SK-N-SH (cell line): ENCODE results near the gene TXNRD1.

Experiments used
- EP300 ChIP-seq, 2 experiments: IDR thresholded peaks; 2 replicates each; pipeline versions ENCODE4 v1.4.0 to v1.6.1; 2012; ENCODE audit warnings: borderline replicate concordance in 1 of 2, low read depth in 1 of 2, low read length in 1 of 2
- GABPA ChIP-seq: IDR thresholded peaks from 2 replicates; pipeline ENCODE4 v1.4.0; 2012; ENCODE audit warnings: low read depth, mild to moderate bottlenecking
- JUND ChIP-seq: IDR thresholded peaks from 2 replicates; pipeline ENCODE4 v1.4.0; 2012
- MXI1 ChIP-seq: IDR thresholded peaks from 2 replicates; pipeline ENCODE4 v1.6.1; 2012; ENCODE audit warnings: mild to moderate bottlenecking, low read depth, low read length, improper control_type of control experiment
- POLR2AphosphoS5 ChIP-seq: IDR thresholded peaks from 2 replicates; pipeline ENCODE4 v1.6.1; 2012; ENCODE audit warnings: low read depth, low read length
- RAD21 ChIP-seq: IDR thresholded peaks from 2 replicates; pipeline ENCODE4 v1.6.1; 2012; ENCODE audit warnings: mild to moderate bottlenecking, low read length
- RCOR1 ChIP-seq: fragments of 150-350 bp; IDR thresholded peaks from 2 replicates; pipeline ENCODE4 v1.6.1; 2017; ENCODE audit warnings: antibody characterized with exemption, low read length
- TAF1 ChIP-seq: IDR thresholded peaks from 2 replicates; pipeline ENCODE4 v1.6.1; 2012; ENCODE audit warnings: low read depth, mild to moderate bottlenecking, low read length, moderate library complexity, borderline replicate concordance
- TEAD4 ChIP-seq: IDR thresholded peaks from 2 replicates; pipeline ENCODE4 v1.4.0; 2012; ENCODE audit warnings: mild to moderate bottlenecking, borderline replicate concordance; ENCODE audit not compliant: insufficient read depth
- TF ChIP-seq, protein P1 (sequence below): IDR thresholded peaks from 2 replicates; pipeline ENCODE4 v1.4.0; 2012; ENCODE audit warnings: low read depth
- TF ChIP-seq, protein P2 (sequence below): fragments of 200-600 bp; sonication (generic); IDR thresholded peaks from 2 replicates; pipeline ENCODE4 v1.6.1; 2017; ENCODE audit warnings: antibody characterized with exemption, mild to moderate bottlenecking, moderate library complexity

DNA sequence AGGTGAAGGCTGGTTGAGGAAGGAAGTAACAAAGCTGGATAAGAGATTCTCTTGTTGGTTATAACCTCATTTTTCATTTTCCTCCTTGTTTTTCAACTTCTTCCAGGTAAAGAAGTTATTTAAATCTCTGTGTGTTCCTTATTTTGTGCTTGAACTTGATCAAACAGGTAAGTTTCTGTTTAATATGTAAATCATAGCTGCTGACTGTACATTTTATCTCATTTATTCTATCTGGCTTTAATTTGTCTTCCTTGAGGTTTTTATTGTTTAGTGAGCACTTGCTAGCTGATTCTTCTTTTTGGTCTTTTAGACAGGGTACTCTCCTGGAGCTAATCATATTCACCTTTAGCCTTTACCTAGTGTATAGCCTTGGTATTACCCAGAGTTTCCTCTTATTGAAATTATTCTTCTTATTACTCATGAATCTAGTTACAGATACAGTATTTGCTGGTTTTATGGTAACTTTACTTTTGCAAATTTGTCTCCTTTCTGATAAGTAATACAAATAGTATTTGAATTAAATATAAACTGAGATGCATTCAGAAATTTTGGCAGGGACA, 42.4 kb downstream of the TXNRD1 start:
- TF ChIP-seq, protein P1, sequence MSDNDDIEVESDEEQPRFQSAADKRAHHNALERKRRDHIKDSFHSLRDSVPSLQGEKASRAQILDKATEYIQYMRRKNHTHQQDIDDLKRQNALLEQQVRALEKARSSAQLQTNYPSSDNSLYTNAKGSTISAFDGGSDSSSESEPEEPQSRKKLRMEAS: no peak
- TF ChIP-seq TEAD4 (no peak), EP300 (IDR thresholded peaks at IDR 0.05; ENCODE audit: borderline replicate concordance in 1 of 2, low read depth in 1 of 2, low read length in 1 of 2) (no peak), MXI1 (no peak), JUND (no peak), RAD21 (no peak), RCOR1 (no peak), TAF1 (no peak), POLR2AphosphoS5 (no peak), GABPA (no peak)
- TF ChIP-seq, protein P2, sequence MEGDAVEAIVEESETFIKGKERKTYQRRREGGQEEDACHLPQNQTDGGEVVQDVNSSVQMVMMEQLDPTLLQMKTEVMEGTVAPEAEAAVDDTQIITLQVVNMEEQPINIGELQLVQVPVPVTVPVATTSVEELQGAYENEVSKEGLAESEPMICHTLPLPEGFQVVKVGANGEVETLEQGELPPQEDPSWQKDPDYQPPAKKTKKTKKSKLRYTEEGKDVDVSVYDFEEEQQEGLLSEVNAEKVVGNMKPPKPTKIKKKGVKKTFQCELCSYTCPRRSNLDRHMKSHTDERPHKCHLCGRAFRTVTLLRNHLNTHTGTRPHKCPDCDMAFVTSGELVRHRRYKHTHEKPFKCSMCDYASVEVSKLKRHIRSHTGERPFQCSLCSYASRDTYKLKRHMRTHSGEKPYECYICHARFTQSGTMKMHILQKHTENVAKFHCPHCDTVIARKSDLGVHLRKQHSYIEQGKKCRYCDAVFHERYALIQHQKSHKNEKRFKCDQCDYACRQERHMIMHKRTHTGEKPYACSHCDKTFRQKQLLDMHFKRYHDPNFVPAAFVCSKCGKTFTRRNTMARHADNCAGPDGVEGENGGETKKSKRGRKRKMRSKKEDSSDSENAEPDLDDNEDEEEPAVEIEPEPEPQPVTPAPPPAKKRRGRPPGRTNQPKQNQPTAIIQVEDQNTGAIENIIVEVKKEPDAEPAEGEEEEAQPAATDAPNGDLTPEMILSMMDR: no peak
